Right renal pelvis (tissue), 4 donors: ENCODE data around the gene PRKG1. TPM values are rescaled to one million over a fixed set of nuclear protein-coding genes. Genes with fewer than 3 reads are reported as not detected.

Experiments
- DNase-seq, 4 donors: peaks; one replicate each; pipeline ENCODE4 v3.0.0-alpha.2; 2013; ENCODE audit warnings: low read depth in 4 of 4, low spot score in 3 of 4, missing footprints in 1 of 4
- polyA plus RNA-seq, 4 donors: library from polyadenylated mRNA; unstranded; fragments of 120-200 nt; gene quantifications; one replicate each; pipeline ENCODE4 v1.2.1, GENCODE V29; 2013; ENCODE audit not compliant: insufficient read length in 4 of 4

Gene PRKG1
- polyA plus RNA-seq, 4 donors = 13.3 to 16.0 (median 14.3) TPM

DNA sequence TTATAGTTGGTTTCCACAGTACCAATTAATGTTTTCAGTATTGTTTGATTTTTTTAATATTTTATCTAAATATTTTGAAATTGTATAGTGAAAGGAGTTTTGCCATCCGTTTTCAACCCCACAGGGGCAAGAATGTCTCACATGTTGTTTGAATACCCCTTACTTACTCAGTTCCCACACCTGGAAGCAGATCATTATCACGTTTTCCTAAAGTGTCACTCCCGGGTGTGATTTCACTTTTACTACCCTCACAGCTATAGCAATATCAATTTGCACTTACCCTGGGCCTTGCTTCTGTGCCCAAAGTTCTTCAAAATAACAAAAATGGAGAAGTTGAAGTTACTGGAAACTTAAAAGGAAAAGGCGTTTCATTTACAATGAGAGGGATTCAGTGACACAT lies 397.0 kb downstream of the PRKG1 start:
- DNase-seq = no peak

DNA sequence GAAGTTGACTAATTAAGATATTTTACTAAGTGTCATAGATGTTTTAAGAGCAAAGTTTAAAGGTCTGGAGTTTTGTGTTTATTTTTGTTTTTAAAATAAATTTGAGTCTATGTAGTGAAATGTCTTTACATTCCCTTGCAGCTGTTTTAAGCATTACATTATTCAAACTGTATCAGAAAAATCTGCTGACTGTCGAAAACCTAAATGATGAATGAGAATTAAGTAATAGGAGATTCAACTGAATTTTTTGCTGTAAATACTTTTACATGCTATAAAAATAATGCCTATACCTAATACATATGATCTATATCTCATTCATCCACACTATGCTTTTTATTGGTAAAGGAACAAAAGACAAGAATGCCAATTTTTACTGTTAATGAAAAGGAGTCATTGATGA lies 397.9 kb downstream of the PRKG1 start:
- DNase-seq = no peak

DNA sequence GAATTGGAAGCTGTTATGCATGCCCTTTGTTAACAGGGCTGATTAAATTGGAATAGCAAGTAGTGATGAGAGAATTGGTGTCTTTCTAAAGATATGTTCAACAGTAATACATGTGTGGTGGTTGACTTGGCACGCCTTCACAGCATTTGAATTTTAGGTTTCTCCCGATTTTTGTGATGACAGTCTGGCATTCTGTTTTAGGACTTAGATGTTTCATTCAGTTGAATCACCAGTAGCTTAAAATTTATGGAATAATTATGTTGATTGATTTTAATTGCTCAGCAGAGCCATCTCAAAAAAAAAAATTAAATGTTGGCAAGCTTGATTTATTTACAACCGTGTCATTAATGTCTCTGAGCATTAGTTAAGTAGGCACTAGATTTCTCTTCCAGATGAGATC lies 405.4 kb downstream of the PRKG1 start:
- DNase-seq = no peak

DNA sequence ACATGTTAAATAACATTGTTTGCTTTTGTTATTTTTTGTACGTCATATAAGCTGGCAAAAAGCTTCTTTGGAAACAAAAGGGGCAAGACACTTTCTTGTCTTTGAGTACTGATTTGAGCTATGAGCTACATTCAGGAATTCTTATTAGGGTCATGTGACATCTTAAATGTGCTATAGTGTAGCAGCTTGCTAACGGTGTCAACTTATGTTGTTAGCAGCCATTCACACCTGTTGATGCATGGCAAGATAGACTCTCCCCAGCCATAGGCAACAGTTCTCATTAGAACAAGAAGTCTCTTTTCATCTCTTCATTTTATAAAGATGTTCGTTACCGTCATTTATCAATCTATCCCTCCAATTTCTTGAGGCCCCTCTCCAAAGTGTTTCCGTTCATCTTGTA lies 411.4 kb downstream of the PRKG1 start:
- no peak for DNase-seq

DNA sequence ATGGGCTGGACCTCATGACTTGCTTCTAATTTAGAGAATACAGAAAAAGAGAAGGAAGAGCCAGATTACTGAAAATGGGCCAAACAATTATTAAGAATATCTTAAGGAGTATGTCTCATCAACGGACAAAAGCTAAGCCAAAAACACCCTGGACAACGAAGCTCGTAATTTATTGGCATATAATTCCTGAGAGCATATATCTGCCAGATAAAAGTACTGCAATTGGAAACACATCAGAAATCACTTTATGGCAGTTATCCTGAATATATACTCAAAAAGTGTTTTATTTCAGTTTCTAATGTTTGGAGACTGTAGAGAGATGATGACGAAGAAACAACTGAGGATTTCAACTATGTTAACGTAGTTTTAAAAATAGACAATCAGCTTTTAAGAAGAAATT lies 413.3 kb downstream of the PRKG1 start:
- DNase-seq = no peak

DNA sequence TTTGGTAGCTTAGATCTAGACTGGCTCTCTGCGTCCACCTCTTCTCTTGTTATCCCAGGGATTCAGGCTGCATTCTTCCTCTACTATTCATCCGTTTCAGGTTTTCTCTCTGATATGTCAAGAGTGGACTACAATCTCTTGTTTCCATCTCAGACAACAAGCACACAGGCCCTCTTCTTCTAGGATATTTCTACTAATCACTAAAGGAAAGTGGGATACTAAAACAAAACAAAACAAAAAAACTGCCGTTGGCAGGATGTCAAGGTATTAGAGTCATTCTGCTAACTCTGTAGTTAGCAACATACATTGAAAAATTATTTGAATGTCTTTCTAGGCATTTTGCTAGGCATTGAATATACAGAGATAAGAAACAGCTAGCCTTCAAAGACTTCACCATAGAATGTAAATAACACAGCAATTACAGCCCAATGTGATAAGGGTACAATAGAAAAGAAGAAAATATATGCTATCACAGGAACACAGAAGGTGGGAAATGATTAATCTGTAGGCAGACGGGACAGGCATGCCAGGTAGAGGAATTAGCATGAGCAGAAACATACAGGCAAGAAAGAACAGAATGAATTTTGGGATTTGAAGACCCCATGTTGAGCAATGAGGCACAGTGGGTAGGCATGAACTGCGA lies 414.6 kb downstream of the PRKG1 start:
- DNase-seq = no peak

DNA sequence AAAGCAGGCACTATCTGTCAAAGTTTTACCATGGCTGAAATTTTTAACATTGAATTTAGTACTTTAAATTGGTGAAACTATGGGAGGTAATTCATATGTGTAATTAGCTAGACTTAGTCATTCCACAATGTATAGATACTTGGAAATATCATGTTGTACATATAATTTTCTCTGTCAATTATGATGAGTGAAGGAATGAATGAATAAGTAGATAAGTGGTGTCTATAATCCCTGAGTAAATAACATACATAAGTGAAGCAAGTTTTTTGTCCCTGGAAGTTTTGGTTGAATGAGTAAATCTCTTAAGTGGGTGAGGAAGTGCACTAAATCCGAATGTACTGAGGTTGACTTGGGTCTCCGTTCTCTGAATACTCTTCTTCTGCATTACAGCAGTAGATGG lies 424.1 kb downstream of the PRKG1 start:
- no peak for DNase-seq

DNA sequence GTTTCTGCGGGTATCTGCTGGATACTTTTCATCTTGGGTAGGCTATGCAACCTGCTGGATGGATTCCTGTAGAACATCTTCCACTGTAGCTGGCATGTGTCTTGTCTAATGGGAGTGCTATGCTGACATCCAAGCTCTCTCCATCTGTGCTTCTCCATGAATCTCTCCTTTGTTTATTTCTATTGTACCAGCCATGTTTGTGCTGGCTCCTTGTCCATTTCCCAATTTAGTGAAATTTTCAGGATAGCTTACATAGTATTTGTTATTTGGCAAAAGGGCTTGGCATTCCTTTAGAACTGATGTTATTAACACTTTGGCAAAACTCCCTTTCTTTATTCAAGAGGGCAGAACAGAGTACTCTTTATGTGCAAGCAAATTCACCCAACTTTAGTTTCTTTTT lies 427.1 kb downstream of the PRKG1 start:
- no peak for DNase-seq

DNA sequence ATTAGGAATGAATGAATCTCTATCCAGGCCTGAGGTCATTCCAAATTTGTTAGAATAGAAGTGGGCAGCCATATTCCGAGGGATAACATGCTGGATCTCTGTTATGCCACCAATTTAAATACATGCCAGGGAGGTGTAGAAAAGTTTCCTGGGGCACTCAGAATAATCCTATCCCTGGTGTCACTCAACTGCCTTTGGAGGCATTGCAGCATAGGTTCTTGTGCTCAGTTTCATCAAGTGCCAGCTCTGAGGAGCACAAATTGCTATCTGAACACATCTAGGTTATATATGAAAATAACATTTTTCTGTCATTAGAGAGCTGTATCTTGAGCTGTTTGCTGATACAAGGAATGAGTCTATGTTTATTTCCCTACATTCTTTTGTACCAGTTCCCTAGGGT lies 427.8 kb downstream of the PRKG1 start:
- DNase-seq = no peak

DNA sequence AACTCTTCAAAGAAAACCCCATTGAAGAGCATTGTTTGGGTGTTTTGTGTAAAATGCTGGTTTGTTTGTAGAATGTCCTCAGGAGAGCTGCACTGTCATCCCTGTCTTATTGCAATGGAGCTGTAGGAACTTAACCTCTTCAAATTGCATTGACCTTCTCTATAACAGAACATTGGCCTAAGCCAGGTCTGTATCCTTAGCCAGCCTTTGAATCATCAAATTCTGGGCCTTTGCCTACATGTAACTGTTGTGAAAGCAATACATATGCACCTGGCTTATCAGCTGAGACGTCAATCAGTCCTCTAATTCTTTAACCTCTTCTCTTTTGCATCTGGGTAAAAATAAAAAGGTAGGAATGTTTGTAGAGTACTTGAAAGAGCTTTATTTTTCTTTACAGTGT lies 429.1 kb downstream of the PRKG1 start:
- no peak for DNase-seq

DNA sequence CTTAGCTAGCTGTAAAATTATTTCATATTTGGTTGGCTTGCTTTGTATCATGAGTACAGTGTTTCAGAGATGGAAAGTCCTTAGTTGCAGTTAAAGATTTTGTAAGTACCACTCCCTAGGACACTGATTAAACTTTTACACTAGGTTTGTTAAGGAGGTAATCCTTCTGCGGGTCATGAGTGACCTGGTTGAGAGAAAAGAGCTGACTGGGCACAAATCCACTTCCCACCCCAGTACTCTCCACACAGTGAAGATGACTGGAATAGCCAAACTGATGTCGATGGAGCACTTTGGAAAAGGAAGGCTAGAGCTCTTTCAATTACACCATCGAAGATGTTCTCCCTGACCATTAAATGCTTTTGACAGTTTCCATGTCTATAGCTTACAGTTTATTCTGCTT lies 433.2 kb downstream of the PRKG1 start:
- DNase-seq = no peak

DNA sequence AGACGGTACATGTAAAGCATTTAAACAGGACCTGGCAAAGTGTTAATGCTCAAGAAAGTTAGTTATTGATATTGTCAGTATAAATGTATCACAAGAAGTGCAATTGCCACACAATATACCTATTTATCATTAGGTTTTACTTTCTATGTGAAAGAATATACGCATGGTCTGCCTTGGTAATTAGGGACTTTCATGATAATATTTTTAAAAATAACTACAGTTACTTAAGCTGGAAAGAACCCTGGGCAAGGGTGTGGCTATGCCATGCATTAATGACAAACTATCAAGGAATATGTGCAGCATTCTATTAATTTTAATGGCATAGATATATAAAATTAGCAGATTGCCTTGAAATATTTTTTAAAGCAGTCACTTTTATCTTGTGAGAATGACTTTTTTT lies 433.9 kb downstream of the PRKG1 start:
- DNase-seq = no peak

DNA sequence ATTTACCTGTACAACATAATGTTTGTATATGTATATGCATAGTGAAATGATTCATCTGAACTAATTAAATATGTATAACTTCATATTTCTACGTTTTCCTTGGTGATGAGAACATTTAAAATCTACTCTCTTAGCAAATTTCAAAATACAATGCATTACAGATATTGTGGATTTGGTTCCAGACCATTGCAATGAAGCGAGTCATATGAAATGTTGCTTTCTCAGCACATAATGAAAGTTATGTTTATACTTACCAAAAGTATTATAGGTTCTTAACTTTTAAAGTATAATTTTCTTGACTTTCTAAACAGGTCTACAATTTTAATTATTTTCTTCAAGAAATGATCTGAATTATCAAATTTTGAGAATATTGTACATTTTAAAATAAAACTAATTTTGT lies 435.9 kb downstream of the PRKG1 start:
- DNase-seq = no peak

DNA sequence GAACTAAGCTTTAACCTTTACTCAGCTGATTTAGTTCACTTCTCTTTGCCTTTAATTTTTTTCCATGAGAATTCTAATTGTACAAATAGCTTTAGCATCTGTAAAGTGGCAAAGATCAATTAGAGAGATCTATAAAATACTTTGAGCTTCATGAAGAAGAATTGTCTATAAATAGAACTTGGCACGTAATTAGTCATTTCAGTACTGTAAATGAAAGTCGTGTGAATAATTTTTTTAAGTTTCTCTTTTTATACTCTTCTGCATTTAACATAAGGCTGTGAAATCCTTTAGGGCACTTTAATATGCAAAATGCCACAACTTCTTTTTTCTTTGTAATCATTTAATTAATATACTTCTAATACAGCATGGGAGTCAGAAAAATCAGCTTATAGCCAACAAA lies 447.3 kb downstream of the PRKG1 start:
- no peak for DNase-seq

DNA sequence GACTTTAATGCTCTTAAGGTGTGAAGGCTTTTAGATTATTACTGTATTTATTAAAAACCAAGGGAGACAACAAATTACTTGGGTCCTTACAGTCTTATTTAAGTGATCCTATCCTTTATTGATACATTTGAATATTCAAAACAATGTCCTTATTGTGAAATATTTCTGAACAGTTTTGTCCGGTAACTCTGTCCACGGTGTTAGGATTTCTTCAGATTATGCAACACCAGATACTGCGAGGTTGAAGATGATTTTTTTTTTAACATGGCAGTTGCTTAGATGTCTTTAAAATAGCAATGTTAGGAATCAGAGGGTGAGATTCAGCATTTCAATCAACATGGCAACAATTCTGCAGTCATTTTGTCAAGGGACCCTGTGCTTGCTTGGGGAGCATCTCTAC lies 448.6 kb downstream of the PRKG1 start:
- no peak for DNase-seq

DNA sequence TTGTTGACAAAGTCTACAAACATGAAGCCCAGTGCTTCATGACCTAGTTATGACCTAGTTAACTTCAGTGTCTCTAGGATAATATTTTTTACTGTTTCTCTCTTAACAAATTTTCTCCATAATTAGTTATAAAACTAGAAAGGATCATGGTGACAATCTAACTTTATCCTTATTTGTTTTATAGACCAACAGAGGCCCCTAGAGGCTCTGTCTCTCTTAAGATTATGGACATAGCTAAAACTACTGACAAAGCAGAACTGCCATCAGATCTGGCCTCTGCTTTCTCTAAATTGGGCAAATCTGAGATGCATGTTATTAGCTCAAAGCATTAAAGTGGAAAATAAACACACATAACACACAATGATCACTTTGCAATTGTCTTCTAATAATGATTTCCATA lies 449.2 kb downstream of the PRKG1 start:
- DNase-seq = no peak

DNA sequence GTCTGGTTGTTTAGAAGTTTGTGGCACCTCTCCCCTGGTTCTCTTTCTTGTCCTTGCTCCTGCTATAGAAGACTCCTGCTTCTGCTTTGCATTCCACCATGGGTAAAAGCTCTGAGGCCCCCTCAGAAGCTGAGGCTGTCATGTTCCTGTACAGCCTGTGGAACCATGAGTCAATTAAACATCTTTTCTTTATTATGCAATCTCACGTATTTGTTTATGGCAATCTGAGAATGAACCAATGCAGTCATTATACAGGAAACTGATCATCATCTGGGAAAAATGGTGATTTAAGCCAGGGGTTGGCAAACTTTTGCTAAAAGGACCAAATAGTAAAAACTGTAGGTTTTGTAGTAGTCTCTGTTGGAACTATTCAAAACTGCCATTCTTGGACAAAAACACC lies 449.8 kb downstream of the PRKG1 start:
- DNase-seq = no peak

DNA sequence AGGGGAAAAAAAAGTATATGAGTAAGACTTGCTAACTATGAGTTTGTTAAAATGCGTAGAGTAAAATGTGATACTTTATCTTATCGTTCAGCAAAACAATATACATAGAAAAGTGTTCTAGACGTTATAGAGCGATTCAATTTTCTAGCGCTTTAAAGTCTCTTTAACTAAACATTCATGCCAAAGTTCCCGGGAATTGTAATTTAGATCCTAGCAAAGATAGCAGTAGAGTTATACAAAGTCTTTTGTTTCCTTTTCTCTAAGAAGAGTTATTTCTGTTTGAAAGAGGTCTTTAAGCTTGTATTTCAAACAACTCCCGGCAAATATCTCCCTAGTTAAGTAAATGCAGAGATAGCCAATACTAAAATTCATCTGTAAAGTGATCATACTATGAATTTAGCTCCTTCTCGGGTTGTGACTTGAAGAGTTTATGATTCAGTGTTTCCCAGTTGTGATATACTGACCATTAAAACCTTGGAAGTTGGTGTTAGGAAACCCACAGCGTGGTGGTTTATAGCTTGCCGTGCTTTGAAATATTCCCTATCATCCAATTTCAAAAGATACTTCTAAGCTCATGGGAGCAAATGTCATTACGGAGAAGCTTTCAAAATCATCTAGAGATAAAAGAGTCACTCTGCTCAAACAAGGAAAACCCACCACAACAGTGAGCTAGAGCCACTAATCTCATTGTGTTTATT lies 453.4 kb downstream of the PRKG1 start:
- no peak for DNase-seq

DNA sequence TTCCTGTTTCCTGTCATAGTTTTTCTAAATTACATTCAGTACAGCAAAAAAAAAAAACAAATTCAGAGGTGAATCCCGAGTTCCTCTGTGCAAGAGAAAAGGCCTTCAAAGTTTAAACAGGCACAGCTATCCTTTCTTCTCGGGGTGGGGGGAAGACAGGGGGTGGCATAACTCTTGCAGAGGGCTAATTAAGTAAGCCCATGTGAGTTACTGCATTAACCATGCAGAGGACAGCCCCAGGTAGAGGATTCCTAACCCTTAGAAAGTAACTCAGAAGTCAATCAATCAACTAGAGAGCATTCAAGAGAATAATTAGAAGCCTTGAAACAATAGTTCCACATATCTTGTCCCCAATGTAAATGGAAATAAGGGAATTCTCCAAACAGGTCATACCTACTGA lies 454.2 kb downstream of the PRKG1 start:
- no peak for DNase-seq

DNA sequence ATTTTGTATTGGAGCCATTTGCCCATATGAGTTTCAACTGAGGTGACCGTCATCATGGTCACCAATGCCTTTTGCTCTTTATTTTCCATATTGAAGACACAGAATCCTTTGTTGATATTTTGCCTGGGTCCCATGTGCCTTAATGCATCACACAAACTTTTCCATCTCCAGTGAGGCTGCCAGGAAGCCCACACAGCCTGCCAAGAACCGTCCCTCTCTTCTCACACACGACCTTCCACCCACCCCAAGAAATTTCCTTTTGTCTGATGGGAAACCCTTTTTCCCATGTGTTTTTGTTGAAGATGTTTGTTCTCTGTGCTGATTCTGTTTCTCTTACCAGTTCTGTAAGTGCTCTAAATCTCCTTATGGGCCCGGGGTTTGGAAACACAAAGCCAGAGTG lies 456.3 kb downstream of the PRKG1 start:
- DNase-seq = no peak

DNA sequence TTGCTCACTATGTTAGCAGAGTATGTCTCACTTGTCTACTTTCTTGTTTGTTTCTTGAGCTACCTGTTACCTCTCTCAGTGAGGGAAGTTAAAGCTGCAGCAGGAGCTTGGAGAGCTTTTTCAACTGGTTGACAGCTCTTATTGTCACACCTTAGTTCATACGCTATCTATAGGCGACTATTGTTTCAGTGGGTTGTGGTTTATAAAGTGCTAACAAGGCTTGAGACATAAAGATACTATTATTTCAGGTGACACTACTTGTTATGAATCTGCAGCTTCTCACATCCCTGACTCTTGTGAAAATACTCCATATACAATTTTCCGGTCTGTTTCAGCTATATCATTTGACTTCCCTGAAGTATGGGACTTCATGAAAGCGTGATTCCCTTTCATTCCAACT lies 457.8 kb downstream of the PRKG1 start:
- DNase-seq = no peak

DNA sequence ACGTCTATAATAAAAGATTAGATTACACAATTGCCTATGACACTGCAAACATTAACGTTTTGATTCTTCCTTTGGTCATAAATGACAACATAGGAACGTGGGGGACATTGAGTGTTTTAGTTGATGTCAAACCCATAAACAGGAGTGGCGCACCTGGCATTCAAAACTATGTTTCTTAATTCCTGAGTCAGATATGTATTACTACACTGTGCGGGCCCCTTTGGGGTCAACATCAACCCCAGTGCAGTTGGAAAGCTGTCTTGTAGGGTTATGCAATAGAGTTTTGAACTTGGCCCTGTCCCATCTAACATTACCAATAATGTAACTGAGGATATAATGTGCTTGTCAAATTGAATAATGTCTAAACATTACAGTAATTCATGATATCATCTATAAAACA lies 468.6 kb downstream of the PRKG1 start:
- no peak for DNase-seq

DNA sequence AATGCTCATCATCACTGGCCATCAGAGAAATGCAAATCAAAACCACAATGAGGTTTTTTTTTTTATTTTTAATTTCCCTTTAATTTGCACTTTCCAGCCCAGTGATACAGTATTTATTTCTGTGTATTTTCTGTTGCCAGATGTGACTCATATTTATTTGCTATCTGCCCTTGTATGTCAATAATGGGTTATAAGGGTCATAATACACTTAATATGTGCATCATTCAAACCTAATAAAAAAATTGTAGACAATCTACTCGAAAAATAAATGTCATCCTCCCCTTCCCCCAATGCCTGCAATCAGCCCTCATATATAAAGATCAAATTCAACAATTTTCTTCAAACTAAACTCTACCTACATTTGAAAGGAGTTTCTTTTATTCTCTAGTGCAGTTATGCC lies 470.6 kb downstream of the PRKG1 start:
- DNase-seq = no peak
